Measurements from ENCODE around the gene ME3. TPM values are rescaled to one million over a fixed set of nuclear protein-coding genes. Genes with fewer than 3 reads are reported as not detected.

Gene ME3
- total and polyA plus RNA-seq, 11 donors = 11.3 to 51.5 (median 31.3) TPM

- intact Hi-C loops (cut with DNase I) = loop anchor here in 5 of 10 donors (5.0 to 10.0 kb wide), 5 partner anchors 35 to 100 kb away; no protein-coding TSS in a partner anchor
- peaks cover 3 to 69% (median 51%) of the 10 kb centered on the region in 12 donors for H3K4me1 ChIP-seq
- ATAC-seq (peak in 1 of 4 donors; percentile 33), DNase-seq (peak in 1 of 5 donors; percentile 33)
- H3K27ac ChIP-seq = peak overlapping the region in 10 of 12 donors; percentile 0 to 94 (median 66)
- no peaks in the 10 kb centered on the region for H3K9me3 ChIP-seq
- no peaks in the 10 kb centered on the region for H3K36me3 ChIP-seq
- H3K4me3 ChIP-seq = no peak overlapping the region
- no peaks in the 10 kb centered on the region for H3K27me3 ChIP-seq
- 46 to 61% (median 54%) methylated on average over 5 of the region's 5 CpGs for WGBS, 4 donors
- TF ChIP-seq, protein P1, sequence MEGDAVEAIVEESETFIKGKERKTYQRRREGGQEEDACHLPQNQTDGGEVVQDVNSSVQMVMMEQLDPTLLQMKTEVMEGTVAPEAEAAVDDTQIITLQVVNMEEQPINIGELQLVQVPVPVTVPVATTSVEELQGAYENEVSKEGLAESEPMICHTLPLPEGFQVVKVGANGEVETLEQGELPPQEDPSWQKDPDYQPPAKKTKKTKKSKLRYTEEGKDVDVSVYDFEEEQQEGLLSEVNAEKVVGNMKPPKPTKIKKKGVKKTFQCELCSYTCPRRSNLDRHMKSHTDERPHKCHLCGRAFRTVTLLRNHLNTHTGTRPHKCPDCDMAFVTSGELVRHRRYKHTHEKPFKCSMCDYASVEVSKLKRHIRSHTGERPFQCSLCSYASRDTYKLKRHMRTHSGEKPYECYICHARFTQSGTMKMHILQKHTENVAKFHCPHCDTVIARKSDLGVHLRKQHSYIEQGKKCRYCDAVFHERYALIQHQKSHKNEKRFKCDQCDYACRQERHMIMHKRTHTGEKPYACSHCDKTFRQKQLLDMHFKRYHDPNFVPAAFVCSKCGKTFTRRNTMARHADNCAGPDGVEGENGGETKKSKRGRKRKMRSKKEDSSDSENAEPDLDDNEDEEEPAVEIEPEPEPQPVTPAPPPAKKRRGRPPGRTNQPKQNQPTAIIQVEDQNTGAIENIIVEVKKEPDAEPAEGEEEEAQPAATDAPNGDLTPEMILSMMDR (IDR thresholded peaks at IDR 0.05) = no peak
These were observed 194.8 kb downstream of the ME3 start for GRCh38 chr11:86477495-86478155.

- Histone ChIP-seq H3K4me3 (no peak overlapping the region), H3K9me3 (no peaks in the 10 kb centered on the region), H3K4me1 (peaks cover 3 to 62% (median 47%) of the 10 kb centered on the region in 12 donors), H3K27me3 (no peaks in the 10 kb centered on the region), H3K27ac (peak overlapping the region; percentile 21 to 94 (median 70)), H3K36me3 (no peaks in the 10 kb centered on the region)
- peak in 3 of 5 donors; percentile 40 to 54 (median 45) for DNase-seq
- intact Hi-C loops (cut with DNase I) = loop anchor here in 5 of 10 donors (5.0 to 10.0 kb wide), 5 partner anchors 36 to 101 kb away; no protein-coding TSS in a partner anchor
- no peak for TF ChIP-seq POLR2A (IDR thresholded peaks at IDR 0.05)
- TF ChIP-seq, protein P1 (IDR thresholded peaks at IDR 0.05) = no peak
- 44 to 61% (median 52%) methylated on average over 6 of the region's 6 CpGs for WGBS, 4 donors
- peak; percentile 51 to 67 (median 62) for ATAC-seq
These were observed 196.1 kb downstream of the ME3 start for GRCh38 chr11:86476109-86476861.

- 88 to 96% (median 90%) methylated on average over 3 of the region's 3 CpGs for WGBS, 4 donors
- Histone ChIP-seq H3K36me3 (no peaks in the 10 kb centered on the region), H3K27ac (peak overlapping the region in 10 of 12 donors; percentile 47 to 94 (median 68)), H3K9me3 (no peaks in the 10 kb centered on the region), H3K4me3 (no peak overlapping the region), H3K4me1 (peaks cover 3 to 65% (median 48%) of the 10 kb centered on the region in 12 donors), H3K27me3 (no peaks in the 10 kb centered on the region)
- no peak for TF ChIP-seq POLR2A (IDR thresholded peaks at IDR 0.05)
- TF ChIP-seq, protein P1 (IDR thresholded peaks at IDR 0.05) = no peak
- DNase-seq (no peak), ATAC-seq (no peak)
- intact Hi-C loops (cut with DNase I) = loop anchor here in 5 of 10 donors (2.0 to 10.0 kb wide), 6 partner anchors 37 to 102 kb away; no protein-coding TSS in a partner anchor
These were observed 197.4 kb downstream of the ME3 start for GRCh38 chr11:86475027-86475426.
